Ectodermal cell (in vitro differentiated cells): Measurements from ENCODE around the gene GALNT2.

Experiments
- H3K27ac ChIP-seq: 2 replicates; pipeline ENCODE4 v1.7.0; 2013; ENCODE audit warnings: mild to moderate bottlenecking, low read depth, low read length; ENCODE audit not compliant: insufficient read depth, poor library complexity, severe bottlenecking
- H3K27me3 ChIP-seq: 2 replicates; pipeline ENCODE4 v1.7.0; 2013; ENCODE audit warnings: mild to moderate bottlenecking, low read length; ENCODE audit not compliant: insufficient read depth, control insufficient read depth, poor library complexity, severe bottlenecking
- H3K36me3 ChIP-seq: one replicate; pipeline ENCODE4 v1.7.0; 2013; ENCODE audit warnings: low read length; ENCODE audit not compliant: control insufficient read depth, insufficient read depth
- H3K4me1 ChIP-seq: one replicate; pipeline ENCODE4 v1.7.0; 2013; ENCODE audit warnings: low read length; ENCODE audit not compliant: control insufficient read depth, insufficient read depth
- H3K4me3 ChIP-seq: 2 replicates; pipeline ENCODE4 v1.7.0; 2013; ENCODE audit warnings: low read depth, low read length, control low read depth; ENCODE audit not compliant: insufficient read depth
- H3K9me3 ChIP-seq: 2 replicates; pipeline ENCODE4 v1.7.0; 2013; ENCODE audit warnings: mild to moderate bottlenecking, low read length, moderate library complexity; ENCODE audit not compliant: control insufficient read depth
- WGBS, 2 experiments: methylation state at CpG; one replicate each; pipeline ENCODE4 v1.1.7; 2013; ENCODE audit warnings: missing lambda C conversion rate in 2 of 2; 5-methylcytosine and 5-hydroxymethylcytosine counted together

Gene GALNT2

DNA sequence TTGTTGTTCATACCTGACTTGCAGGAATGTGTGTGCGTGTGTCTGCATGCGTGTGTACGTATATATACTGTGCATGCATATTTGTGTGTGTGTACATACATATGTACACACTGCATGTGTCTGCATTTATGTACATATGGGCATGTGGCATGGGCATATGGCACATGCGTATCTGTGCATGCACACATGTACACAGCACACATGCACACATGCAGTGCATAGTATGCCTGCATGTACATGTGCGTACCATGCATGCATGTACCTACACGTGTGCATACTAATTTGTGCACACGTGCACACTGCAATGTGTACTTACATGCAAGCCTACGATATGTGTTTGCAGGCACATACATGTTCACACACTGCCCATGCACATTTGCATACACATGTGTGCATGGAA is 43.9 kb downstream of the GALNT2 start:
- no peaks in the 10 kb centered on the region for H3K9me3 ChIP-seq
- WGBS, 2 experiments: 83 to 88% methylated on average over 8 of the region's 8 CpGs
- no peaks in the 10 kb centered on the region for H3K27me3 ChIP-seq
- H3K4me1 ChIP-seq: peaks cover 54% of the 10 kb centered on the region
- H3K4me3 ChIP-seq: no peak overlapping the region
- no peak overlapping the region for H3K27ac ChIP-seq
- no peaks in the 10 kb centered on the region for H3K36me3 ChIP-seq

DNA sequence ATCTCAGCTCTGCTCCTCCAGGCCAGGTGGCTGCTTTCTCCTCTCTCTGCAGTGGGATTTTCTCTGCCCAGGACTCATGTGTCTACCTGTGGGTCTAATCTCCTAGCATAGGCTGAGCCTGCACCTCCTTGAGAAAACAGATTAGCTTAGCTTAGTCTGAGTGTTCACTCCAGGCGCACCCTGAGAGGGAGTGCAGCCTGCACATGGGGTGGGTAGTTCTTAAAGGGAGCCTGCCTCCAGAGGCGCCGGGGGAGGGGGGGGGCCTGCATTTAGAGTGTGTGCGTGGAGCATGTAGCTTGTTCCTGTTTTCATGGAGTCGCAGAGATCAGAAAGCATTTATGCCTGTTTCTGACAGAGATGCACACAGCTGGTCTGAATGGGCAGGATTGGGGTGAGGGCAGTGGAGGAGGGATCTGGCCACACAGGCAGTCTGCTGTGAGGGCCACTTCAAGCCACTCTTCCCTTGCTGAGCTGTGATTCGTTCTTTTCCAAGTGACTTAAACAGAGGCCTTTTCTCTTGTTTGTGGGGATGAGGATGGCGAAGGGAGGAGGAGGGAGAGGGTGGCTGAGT is 45.2 kb downstream of the GALNT2 start:
- WGBS, 2 experiments: 38 to 41% methylated on average over 7 of the region's 7 CpGs
- peaks cover 46% of the 10 kb centered on the region for H3K4me1 ChIP-seq
- no peak overlapping the region for H3K4me3 ChIP-seq
- H3K9me3 ChIP-seq: no peaks in the 10 kb centered on the region
- peak overlapping the region; percentile 2 for H3K27ac ChIP-seq
- no peaks in the 10 kb centered on the region for H3K36me3 ChIP-seq
- H3K27me3 ChIP-seq: no peaks in the 10 kb centered on the region

DNA sequence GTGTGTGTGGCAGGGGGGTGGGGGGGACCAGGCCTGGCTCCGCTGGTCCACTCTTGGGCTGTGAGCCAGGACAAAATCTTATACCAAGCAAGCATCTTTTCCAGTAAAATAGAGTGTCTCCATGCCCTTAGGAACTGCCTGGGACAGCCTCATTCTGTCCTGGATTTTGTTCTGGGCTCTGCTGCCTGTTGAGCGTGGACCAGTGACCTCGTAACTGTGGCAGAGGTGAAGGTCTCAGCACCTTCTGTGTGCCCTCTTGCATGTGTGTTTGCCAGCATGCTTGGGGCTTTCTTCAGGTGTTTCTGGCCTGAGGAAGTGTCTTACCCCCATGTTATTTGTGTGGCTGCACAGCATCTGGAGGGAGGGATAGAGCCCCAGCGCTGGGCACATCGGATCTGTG is 45.7 kb downstream of the GALNT2 start:
- H3K27ac ChIP-seq: peak overlapping the region; percentile 0
- WGBS, 2 experiments: 80% methylated on average over 5 of the region's 5 CpGs
- no peak overlapping the region for H3K4me3 ChIP-seq
- H3K9me3 ChIP-seq: no peaks in the 10 kb centered on the region
- no peaks in the 10 kb centered on the region for H3K27me3 ChIP-seq
- H3K4me1 ChIP-seq: peaks cover 46% of the 10 kb centered on the region
- H3K36me3 ChIP-seq: no peaks in the 10 kb centered on the region

DNA sequence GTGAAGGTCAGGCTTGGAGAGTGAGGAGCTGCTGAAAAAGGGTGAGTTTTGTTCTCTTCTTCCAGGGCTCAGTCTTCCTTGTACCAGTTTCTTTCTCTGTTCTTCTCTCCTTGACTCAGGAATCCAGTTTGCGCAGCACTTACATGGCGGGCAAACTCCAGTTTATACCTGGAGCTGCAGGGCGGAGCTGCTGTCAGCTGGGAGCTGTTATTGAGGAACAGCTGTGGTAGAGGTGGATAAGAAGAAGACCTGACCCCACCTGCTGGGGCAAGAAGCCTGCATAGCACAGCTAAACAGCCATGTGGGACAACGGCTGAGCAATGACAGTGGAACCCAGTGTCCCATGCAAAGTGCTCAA is 46.2 kb downstream of the GALNT2 start:
- 94 to 96% methylated on average over 4 of the region's 4 CpGs for WGBS, 2 experiments
- H3K36me3 ChIP-seq: no peaks in the 10 kb centered on the region
- H3K4me3 ChIP-seq: no peak overlapping the region
- no peak overlapping the region for H3K27ac ChIP-seq
- H3K27me3 ChIP-seq: no peaks in the 10 kb centered on the region
- no peaks in the 10 kb centered on the region for H3K9me3 ChIP-seq
- peaks cover 46% of the 10 kb centered on the region for H3K4me1 ChIP-seq

DNA sequence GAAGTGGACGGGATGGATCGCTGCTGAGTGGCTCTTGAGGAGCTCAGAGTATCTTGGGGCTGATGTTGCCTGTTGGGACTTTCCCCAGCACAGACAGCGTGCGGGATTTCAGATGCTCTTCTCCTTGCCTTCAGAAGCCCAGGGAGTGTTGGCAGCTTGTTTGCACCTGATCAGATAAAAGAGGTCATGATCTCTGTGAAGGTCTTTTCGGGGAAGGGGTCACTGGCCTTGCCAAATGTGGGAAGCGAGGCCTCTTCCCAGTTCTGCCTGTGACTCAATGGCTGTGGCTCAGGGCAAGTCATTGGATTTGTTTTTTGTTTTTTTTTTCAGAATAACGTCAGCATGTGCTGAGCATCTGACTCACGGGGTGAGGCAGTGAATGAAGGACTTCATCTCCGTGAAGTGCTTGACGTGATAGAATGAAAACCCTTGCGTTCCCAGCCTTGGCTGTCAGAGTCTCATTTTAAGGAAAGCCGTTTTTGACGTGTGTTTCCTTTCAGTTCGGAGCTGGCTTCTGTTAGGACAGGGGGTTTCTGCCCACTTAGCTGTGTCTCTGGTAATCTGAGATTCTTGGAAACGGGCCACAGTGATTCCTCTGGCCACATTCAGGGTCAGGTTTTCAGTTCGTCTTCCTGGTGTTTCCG is 46.7 kb downstream of the GALNT2 start:
- H3K4me1 ChIP-seq: peaks cover 46% of the 10 kb centered on the region
- WGBS, 2 experiments: 89 to 91% methylated on average over 17 of the region's 17 CpGs
- H3K36me3 ChIP-seq: no peaks in the 10 kb centered on the region
- H3K9me3 ChIP-seq: no peaks in the 10 kb centered on the region
- no peak overlapping the region for H3K4me3 ChIP-seq
- no peaks in the 10 kb centered on the region for H3K27me3 ChIP-seq
- no peak overlapping the region for H3K27ac ChIP-seq

DNA sequence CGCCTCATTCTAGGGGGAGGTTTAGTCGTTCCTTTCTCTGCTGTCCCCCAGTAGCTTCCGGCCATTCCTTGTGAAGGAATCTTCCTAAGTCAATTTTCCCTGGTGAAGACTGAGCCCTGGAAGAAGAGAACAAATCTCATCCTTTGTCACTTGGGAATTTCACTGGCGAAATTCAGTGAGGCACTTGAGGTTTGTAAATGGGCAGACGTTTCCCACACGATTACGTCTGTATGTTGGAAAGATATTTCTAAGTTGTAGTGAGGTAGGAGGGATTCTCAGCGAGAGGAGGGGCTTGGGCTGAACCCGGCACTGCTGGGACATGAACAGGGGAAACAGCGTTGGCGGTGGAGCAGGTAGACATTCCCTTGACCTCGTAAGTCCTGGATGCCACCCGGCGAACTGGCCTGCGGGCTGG is 47.2 kb downstream of the GALNT2 start:
- 93 to 94% methylated on average over 15 of the region's 15 CpGs for WGBS, 2 experiments
- Histone ChIP-seq H3K27ac (no peak overlapping the region), H3K4me1 (peaks cover 46% of the 10 kb centered on the region), H3K9me3 (no peaks in the 10 kb centered on the region), H3K36me3 (no peaks in the 10 kb centered on the region), H3K4me3 (no peak overlapping the region), H3K27me3 (no peaks in the 10 kb centered on the region)

DNA sequence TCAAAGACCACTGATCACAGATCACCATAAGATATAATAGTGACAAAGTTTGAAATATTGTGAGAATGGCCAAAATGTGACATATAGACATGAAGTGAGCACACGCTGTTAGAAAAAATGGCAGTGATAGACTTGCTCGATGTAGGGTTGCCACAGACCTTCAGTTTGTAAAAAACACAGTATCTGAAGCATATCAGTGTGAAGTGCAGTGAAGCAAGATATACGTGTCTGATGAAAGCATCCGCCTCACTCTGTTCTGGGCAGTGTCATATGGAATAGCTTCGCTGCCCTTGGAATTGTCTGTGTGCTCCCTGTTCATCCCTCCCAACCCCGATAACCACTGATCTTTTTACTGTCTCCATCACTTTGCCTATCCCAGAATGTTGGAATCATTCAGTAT is 50.7 kb downstream of the GALNT2 start:
- Histone ChIP-seq H3K27me3 (no peaks in the 10 kb centered on the region), H3K27ac (no peak overlapping the region), H3K4me3 (no peak overlapping the region), H3K36me3 (no peaks in the 10 kb centered on the region), H3K9me3 (no peaks in the 10 kb centered on the region), H3K4me1 (peaks cover 19% of the 10 kb centered on the region)
- 96 to 98% methylated on average over 6 of the region's 6 CpGs for WGBS, 2 experiments

DNA sequence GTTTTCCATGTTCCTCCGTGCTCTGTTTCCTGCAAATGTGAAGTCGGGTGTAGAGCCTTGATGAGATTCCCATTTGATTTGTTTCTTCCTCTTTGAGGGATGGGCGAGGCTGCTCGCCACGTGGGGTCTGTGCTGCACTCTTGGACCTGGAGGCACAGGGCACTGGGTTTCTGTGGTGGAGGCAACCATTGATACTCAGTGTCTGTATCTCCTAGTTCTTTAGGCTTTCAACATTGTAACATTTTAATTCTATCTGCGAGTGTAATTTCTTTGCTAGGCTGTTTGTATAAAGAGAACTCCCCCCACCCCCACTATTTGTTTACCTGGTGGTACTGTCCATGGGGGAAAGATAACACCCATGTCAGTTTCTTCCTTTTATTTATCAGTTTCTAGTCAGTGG is 52.3 kb downstream of the GALNT2 start:
- Histone ChIP-seq H3K9me3 (no peaks in the 10 kb centered on the region), H3K4me1 (peaks cover 5% of the 10 kb centered on the region), H3K27ac (no peak overlapping the region), H3K4me3 (no peak overlapping the region), H3K36me3 (no peaks in the 10 kb centered on the region), H3K27me3 (no peaks in the 10 kb centered on the region)
- 83 to 86% methylated on average over 5 to 6 of the region's 6 CpGs for WGBS, 2 experiments

DNA sequence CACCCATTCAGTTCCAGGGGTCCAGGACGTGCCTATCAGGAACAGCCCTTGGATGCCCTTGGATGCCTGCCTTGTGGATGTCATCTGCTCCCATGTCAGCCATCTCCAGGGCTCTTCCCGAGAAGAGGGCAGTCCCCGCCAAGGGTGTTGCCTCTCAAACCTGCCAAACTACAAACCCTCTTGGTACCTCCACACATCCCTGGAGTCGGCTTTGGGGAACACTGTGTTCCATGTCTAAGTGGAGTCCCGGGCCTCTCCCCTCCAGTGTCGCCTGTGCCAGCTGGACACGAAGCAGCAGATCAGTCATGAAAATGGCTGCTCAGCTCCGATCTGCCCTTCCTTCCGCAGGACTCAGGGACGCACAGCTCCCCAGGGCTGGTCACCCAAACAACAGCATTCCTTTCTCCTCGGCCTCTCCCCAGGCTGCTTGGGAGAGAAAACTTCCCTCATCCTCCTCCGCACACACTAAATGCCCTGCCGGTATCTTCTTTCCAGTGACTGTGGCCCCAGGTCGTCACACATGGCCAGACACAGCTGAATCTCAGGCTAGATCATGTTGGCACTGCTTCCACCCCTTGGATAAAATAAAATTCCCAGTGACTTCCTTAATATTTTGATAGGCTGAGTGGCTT is 53.4 kb downstream of the GALNT2 start:
- H3K36me3 ChIP-seq: no peaks in the 10 kb centered on the region
- no peaks in the 10 kb centered on the region for H3K27me3 ChIP-seq
- H3K9me3 ChIP-seq: no peaks in the 10 kb centered on the region
- WGBS, 2 experiments: 92 to 94% methylated on average over 14 of the region's 14 CpGs
- peaks cover 3% of the 10 kb centered on the region for H3K4me1 ChIP-seq
- no peak overlapping the region for H3K4me3 ChIP-seq
- H3K27ac ChIP-seq: no peak overlapping the region

DNA sequence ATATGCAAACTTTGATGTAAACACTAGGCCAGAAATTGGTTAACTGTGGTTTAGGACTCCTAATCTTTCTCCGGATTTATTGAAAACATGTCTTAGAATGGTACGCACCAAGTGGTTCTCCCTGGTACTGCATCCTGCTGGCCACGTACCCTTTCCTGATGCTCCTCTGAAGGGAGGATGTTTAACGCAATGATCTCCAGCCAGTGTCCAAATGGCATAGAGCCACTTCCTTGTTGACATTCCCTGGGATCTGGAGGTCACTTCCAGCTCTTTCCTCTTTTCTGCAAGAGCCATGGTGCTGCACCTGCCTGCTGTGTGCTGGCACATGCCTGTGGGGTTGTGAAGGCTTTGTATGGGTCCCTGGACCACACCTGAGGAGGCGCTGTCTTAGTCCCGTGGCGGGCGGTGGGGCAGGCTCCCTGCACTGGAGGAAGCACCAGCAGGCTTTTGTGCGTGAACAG is 53.9 kb downstream of the GALNT2 start:
- Histone ChIP-seq H3K27ac (no peak overlapping the region), H3K4me1 (peaks cover 6% of the 10 kb centered on the region), H3K9me3 (no peaks in the 10 kb centered on the region), H3K4me3 (no peak overlapping the region), H3K36me3 (no peaks in the 10 kb centered on the region), H3K27me3 (no peaks in the 10 kb centered on the region)
- 83 to 86% methylated on average over 9 of the region's 9 CpGs for WGBS, 2 experiments
